HFFc6 (cell line): ENCODE measurements around the gene OR2T35. TPM values are rescaled to one million over a fixed set of nuclear protein-coding genes. Genes with fewer than 3 reads are reported as not detected.
"Not testable (repeated sequence)": the region's sequence is repeated elsewhere in the genome, so short reads cannot be mapped to it uniquely, and the experiment has no call there.

Experiments
- DNase-seq: peaks from one replicate; pipeline ENCODE4 v3.0.0-alpha.2; 2018
- H3K27ac Mint-ChIP-seq: 2 replicates; pipeline ENCODE4 v1.8.0; 2020; ENCODE audit warnings: mild to moderate bottlenecking, mixed read lengths
- H3K27me3 Mint-ChIP-seq: 2 replicates; pipeline ENCODE4 v1.8.0; 2021; ENCODE audit warnings: mild to moderate bottlenecking, moderate library complexity, mixed read lengths; ENCODE audit not compliant: insufficient read depth
- H3K36me3 Mint-ChIP-seq: 2 replicates; pipeline ENCODE4 v1.8.0; 2021; ENCODE audit warnings: low read depth, mixed read lengths
- H3K4me1 Mint-ChIP-seq: 2 replicates; pipeline ENCODE4 v1.8.0; 2020; ENCODE audit warnings: low read depth, mixed read lengths
- H3K4me3 Mint-ChIP-seq: 2 replicates; pipeline ENCODE4 v1.8.0; 2020; ENCODE audit warnings: mild to moderate bottlenecking, moderate library complexity, mixed read lengths
- H3K9me3 Mint-ChIP-seq: 2 replicates; pipeline ENCODE4 v1.8.0; 2020; ENCODE audit warnings: mild to moderate bottlenecking, mixed read lengths
- total RNA-seq, 6 experiments: library from RNA; stranded (reverse); fragmentation: NEBNext Ultra II Directional; extraction: Animal tissue kit (Norgen Biotek cat#: 25700); gene quantifications; 2 replicates in 1 of 6; 3 replicates in 5 of 6; pipeline ENCODE4 v1.2.3, GENCODE V29; 2021
- TF ChIP-seq, protein P1 (sequence below): fragments of 200-600 bp; sonication (generic); IDR thresholded peaks from 2 replicates; pipeline ENCODE4 v1.5.0; 2021; ENCODE audit warnings: antibody characterized with exemption, mild to moderate bottlenecking

Gene OR2T35
- total RNA-seq, 6 experiments from 2014 or later = not detected

GRCh38 chr1:248670003-248670402 is 24.9 kb upstream of the OR2T35 start:
- DNase-seq = no peak
- H3K9me3 Mint-ChIP-seq = peaks cover 32% of the 10 kb centered on the region

DNA sequence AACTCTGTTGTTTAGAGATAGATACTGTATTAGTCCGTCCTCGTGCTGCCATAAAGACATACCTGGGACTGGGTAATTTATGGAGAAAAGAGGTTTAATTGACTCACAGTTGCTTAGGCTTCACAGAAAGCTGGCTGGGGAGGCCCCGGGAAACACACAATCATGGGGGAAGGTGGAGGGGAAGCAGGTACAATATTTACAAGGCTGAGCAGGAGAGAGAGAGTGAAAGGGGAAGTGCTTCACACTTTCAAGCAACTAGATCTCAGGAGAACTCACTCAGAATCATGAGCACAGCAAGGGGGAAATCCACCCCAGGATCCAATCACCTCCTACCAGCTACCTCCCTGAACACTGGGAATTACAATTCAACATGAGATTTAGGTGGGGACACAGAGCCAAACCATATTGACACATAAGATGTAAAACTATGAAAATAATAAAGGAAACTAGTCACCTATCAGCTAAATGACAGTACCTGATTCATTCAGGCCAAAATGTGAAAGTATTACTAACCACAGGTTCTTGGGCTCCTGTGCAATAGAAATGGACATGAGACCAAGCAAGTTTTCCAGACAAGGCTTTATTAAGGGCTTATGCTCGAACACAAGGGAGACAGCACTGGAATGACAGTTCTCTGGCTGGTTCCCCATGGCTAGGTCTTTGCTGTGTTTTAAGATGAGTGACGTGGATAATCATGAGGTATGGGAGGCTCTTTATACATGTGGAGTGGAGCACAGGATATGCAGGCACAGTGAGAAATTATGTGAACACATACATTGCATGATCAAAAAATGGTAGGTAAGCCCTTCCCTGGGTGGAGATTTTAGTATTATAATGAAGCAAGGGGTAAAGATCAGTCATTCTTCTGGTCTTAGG is 18.6 kb upstream of the OR2T35 start:
- not testable (repeated sequence) for H3K4me1 Mint-ChIP-seq, DNase-seq, H3K36me3 Mint-ChIP-seq, H3K4me3 Mint-ChIP-seq, H3K27ac Mint-ChIP-seq, H3K27me3 Mint-ChIP-seq
- H3K9me3 Mint-ChIP-seq = peaks cover 58% of the 10 kb centered on the region

More at GRCh38 chr1:248670003-248670402, 24.9 kb upstream of the OR2T35 start:
- Mint-ChIP-seq H3K36me3 (peaks cover 4% of the 10 kb centered on the region; the same call in 1 of the 2 replicates), H3K4me1 (no peaks in the 10 kb centered on the region), H3K27ac (no peak overlapping the region), H3K4me3 (no peak overlapping the region), H3K27me3 (no peaks in the 10 kb centered on the region)
- TF ChIP-seq, protein P1, sequence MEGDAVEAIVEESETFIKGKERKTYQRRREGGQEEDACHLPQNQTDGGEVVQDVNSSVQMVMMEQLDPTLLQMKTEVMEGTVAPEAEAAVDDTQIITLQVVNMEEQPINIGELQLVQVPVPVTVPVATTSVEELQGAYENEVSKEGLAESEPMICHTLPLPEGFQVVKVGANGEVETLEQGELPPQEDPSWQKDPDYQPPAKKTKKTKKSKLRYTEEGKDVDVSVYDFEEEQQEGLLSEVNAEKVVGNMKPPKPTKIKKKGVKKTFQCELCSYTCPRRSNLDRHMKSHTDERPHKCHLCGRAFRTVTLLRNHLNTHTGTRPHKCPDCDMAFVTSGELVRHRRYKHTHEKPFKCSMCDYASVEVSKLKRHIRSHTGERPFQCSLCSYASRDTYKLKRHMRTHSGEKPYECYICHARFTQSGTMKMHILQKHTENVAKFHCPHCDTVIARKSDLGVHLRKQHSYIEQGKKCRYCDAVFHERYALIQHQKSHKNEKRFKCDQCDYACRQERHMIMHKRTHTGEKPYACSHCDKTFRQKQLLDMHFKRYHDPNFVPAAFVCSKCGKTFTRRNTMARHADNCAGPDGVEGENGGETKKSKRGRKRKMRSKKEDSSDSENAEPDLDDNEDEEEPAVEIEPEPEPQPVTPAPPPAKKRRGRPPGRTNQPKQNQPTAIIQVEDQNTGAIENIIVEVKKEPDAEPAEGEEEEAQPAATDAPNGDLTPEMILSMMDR = no peak

- peaks cover 33% of the 10 kb centered on the region for H3K9me3 Mint-ChIP-seq
- not testable (repeated sequence) for H3K4me3 Mint-ChIP-seq, H3K4me1 Mint-ChIP-seq, H3K27ac Mint-ChIP-seq, H3K27me3 Mint-ChIP-seq, H3K36me3 Mint-ChIP-seq, DNase-seq
Observed at GRCh38 chr1:248656797-248657196, 11.7 kb upstream of the OR2T35 start.

GRCh38 chr1:248655354-248655753 is 10.3 kb upstream of the OR2T35 start, which contains the start of gene OR2T27:
OR2T27 (minus strand) TSS chr1:248655528; CDS start chr1:248650884, 4,644 bp downstream.
- not testable (repeated sequence) for H3K27ac Mint-ChIP-seq, DNase-seq, H3K4me1 Mint-ChIP-seq, H3K27me3 Mint-ChIP-seq, H3K36me3 Mint-ChIP-seq, H3K4me3 Mint-ChIP-seq
- peaks cover 19% of the 10 kb centered on the region for H3K9me3 Mint-ChIP-seq

- not testable (repeated sequence) for H3K4me3 Mint-ChIP-seq, H3K27ac Mint-ChIP-seq, DNase-seq, H3K4me1 Mint-ChIP-seq, H3K27me3 Mint-ChIP-seq, H3K9me3 Mint-ChIP-seq, H3K36me3 Mint-ChIP-seq
Observed at GRCh38 chr1:248648770-248649536, 3.9 kb upstream of the OR2T35 start.

DNA sequence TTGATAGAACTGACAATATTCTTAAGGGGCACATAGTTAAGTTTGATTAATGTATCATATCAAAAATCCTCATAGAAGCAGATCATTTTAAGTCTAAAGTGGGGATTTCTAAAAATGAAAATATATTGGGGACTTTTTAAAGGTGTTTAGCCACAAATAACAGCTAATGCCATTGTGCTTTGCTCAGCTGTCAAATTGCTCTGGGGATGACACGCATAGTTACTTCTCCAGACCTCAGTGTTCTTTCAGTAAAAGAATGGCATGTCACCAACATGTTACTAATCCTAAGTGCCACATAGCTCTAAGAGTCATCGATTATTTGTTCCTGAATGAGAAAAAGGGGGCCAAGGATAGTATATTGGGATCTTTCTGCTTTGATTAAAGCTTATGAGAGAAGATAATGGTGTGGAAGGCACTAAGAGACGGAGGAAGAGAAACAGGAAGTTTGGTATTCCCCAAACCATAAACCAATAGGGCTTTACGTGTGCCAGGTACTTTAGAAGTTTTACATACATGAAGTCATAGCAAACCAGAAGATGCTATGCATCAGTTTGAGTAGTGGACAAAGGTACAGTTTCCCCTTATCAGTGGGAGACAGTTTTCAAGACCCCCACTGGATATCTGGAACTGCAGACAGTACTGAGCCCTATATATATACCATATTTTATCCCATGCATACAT is 2.0 kb downstream of the OR2T35 start:
- not testable (repeated sequence) for H3K36me3 Mint-ChIP-seq, H3K27me3 Mint-ChIP-seq, H3K9me3 Mint-ChIP-seq, H3K27ac Mint-ChIP-seq, DNase-seq, H3K4me1 Mint-ChIP-seq, H3K4me3 Mint-ChIP-seq

DNA sequence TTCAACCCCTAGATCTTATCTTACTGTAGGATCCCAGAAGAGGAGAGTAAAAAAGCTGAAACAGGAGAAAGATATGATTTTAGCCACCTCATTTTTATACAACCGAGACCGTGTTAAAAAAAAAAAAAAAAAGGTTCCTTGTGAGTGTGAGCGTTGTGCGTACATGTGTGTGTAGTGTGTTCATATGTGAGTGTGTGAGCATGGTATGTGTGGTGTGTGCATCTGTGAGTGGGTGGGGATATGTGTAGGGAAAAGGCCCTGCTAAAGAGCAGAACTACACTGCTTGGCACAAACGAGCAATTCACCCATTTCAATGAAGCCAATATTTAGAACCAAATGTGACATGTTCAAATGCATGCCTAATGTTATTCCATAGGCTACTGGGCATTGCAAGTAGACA is 3.5 kb downstream of the OR2T35 start:
- DNase-seq, H3K27ac Mint-ChIP-seq, H3K4me3 Mint-ChIP-seq, H3K4me1 Mint-ChIP-seq, H3K36me3 Mint-ChIP-seq, H3K9me3 Mint-ChIP-seq, H3K27me3 Mint-ChIP-seq: not testable (repeated sequence)

GRCh38 chr1:248640906-248641305 is 4.2 kb downstream of the OR2T35 start:
- H3K4me1 Mint-ChIP-seq, H3K9me3 Mint-ChIP-seq, H3K36me3 Mint-ChIP-seq, H3K4me3 Mint-ChIP-seq, DNase-seq, H3K27me3 Mint-ChIP-seq, H3K27ac Mint-ChIP-seq: not testable (repeated sequence)

- not testable (repeated sequence) for H3K4me1 Mint-ChIP-seq, DNase-seq, H3K9me3 Mint-ChIP-seq, H3K4me3 Mint-ChIP-seq, H3K36me3 Mint-ChIP-seq, H3K27ac Mint-ChIP-seq, H3K27me3 Mint-ChIP-seq
Observed at GRCh38 chr1:248639652-248640051, 5.4 kb downstream of the OR2T35 start.

DNA sequence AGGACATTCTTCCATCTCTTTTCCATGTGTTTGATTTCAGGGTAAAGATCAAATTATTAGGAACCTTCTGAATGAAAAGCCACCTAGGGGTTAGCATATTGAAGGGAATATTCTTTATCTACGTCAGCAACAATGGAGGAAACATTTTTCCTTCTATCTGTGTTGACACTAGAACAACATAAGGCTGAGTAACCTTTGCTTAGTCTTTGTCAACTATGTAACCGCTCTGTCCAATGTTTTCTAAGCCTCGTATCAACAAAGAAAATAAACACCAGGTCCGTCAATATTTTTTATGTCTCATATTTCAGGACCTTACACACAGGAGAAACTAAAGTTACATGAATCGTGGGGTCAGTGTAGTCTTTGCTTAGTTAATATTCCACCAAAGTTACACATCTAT is 8.5 kb downstream of the OR2T35 start:
- H3K4me1 Mint-ChIP-seq, H3K9me3 Mint-ChIP-seq, DNase-seq, H3K36me3 Mint-ChIP-seq, H3K4me3 Mint-ChIP-seq, H3K27me3 Mint-ChIP-seq, H3K27ac Mint-ChIP-seq: not testable (repeated sequence)

DNA sequence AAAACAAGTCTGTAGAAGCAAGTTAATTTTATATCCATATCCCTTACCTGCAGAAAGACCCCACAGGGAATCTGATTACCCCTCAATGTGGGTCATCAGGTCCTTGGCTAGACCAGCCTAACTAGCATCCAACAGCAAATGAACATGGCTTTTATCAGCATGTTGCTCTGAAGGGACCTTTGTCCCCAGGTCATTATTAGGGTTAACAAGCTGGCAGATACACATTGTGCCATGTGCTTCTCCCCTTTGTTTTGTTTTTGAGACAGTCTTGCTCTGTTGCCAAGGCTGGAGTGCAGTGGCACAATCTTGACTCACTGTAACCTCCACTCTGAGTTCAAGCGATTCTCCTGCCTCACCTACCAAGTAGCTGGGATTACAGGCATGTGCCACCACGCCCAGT is 10.1 kb downstream of the OR2T35 start, which contains the start of gene OR2T11:
Gene OR2T11, minus strand, starts transcription at position 101 of the 400 bp plus-strand sequence. CDS start 7,963 bp downstream, outside the sequence.
- not testable (repeated sequence) for H3K4me1 Mint-ChIP-seq, H3K27me3 Mint-ChIP-seq, H3K9me3 Mint-ChIP-seq

More for the DNA sequence above, 10.1 kb downstream of the OR2T35 start, which contains the start of gene OR2T11:
- H3K36me3 Mint-ChIP-seq, DNase-seq, H3K4me3 Mint-ChIP-seq, H3K27ac Mint-ChIP-seq: not testable (repeated sequence)
